Stomach smooth muscle (tissue), 2 donors: ENCODE measurements around the gene CHRNB4.
A peak's percentile ranks its signal among the peaks of the same experiment; 100 is the strongest.
"Not testable (repeated sequence)": the region's sequence is repeated elsewhere in the genome, so short reads cannot be mapped to it uniquely, and the experiment has no call there.

Experiments
- H3K27ac ChIP-seq: one replicate; pipeline ENCODE4 v1.7.0; 2013; ENCODE audit warnings: mild to moderate bottlenecking, low read length, inconsistent platforms
- H3K27me3 ChIP-seq, 2 donors: one replicate each; pipeline ENCODE4 v1.7.0; 2013; ENCODE audit warnings: low read length in 2 of 2; ENCODE audit not compliant: insufficient read depth in 2 of 2, control insufficient read depth in 1 of 2
- H3K36me3 ChIP-seq, 2 donors: one replicate each; pipeline ENCODE4 v1.7.0; 2013; ENCODE audit warnings: low read length in 2 of 2; ENCODE audit not compliant: control insufficient read depth in 2 of 2, insufficient read depth in 2 of 2
- H3K4me1 ChIP-seq: one replicate; pipeline ENCODE4 v1.7.0; 2013; ENCODE audit warnings: low read length; ENCODE audit not compliant: control insufficient read depth, insufficient read depth
- H3K4me3 ChIP-seq, 2 donors: one replicate each; pipeline ENCODE4 v1.7.0; 2013; ENCODE audit warnings: low read length in 2 of 2
- H3K9ac ChIP-seq, 2 donors: one replicate each; pipeline ENCODE4 v1.7.0; 2013; ENCODE audit warnings: low read length in 2 of 2, mild to moderate bottlenecking in 1 of 2
- H3K9me3 ChIP-seq, 2 donors: one replicate each; pipeline ENCODE4 v1.7.0; 2013; ENCODE audit warnings: low read length in 2 of 2; ENCODE audit not compliant: control insufficient read depth in 2 of 2
- donor health status: healthy.
- donor health status: Pancreatic carcinoma.

The CHRNB4 gene, protein sequence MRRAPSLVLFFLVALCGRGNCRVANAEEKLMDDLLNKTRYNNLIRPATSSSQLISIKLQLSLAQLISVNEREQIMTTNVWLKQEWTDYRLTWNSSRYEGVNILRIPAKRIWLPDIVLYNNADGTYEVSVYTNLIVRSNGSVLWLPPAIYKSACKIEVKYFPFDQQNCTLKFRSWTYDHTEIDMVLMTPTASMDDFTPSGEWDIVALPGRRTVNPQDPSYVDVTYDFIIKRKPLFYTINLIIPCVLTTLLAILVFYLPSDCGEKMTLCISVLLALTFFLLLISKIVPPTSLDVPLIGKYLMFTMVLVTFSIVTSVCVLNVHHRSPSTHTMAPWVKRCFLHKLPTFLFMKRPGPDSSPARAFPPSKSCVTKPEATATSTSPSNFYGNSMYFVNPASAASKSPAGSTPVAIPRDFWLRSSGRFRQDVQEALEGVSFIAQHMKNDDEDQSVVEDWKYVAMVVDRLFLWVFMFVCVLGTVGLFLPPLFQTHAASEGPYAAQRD

DNA sequence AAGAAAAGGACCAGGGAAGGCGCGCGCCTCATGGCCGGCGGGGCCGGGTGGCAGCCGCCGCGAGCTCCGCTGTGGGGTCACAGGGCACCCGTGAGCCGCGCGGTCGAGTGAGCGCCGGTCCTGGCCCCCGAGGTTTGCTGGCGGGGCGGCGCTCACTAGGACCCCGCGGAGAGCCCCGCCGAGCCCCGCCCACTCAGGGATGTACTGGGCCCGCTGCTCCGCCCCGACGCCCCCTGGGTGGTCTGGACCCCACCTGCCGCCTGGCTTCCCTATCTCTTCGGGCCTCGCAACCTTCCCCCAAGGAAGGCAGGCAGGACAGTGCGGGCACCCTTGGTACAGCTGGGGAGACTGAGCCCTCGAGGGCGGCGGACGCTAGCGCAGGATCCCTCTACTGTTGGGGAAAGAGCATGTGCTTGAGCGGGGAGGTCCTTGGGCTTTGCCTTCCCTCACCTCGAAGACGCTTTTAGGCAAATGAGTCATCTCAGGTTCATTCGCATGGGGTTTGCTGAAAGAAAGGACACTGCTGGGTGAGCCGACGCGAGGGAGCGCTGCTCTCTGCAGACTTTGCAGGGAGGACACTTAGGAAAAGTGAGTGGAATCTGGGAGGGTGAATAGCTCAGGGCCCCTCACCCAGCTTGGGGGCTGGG lies at the start of gene CHRNB4:
Gene CHRNB4 (minus strand): TSS at position 109 of the 647 bp plus-strand sequence. CDS start 77 bp downstream, at position 32.
- Histone ChIP-seq H3K9ac (peak within 1 kb of the TSS in 1 of 2 donors; percentile 22), H3K4me1 (peaks cover 17% of the 10 kb centered on the region), H3K27ac (no peak within 1 kb of the TSS), H3K4me3 (peak within 1 kb of the TSS; percentile 60 to 73), H3K9me3 (no peaks in the 10 kb centered on the region), H3K27me3 (peaks cover 0 to 4% of the 10 kb centered on the region in 2 donors), H3K36me3 (no peaks in the 10 kb centered on the region)

DNA sequence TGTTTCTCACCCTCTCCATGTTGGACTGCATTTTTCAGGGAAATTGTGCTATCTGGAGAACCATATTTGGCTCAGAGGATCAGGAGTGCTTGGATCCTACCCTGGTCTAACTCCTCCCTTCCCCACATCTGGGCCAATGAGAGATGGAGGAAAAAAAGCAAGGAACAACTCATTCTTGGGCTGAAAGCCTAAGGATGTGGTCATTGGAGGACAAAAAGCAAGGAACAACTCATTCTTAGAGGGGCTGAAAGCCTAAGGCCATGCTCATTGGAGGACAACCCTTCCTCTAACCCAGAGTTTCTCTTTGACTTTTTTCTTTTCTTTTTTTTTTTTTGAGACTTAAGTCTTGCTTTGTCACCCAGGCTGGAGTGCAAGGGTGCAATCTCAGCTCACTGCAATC lies 48.6 kb upstream of the CHRNB4 start:
- no peaks in the 10 kb centered on the region for H3K27me3 ChIP-seq
- no peak overlapping the region for H3K9ac ChIP-seq
- H3K36me3 ChIP-seq, result no peaks in the 10 kb centered on the region
- no peaks in the 10 kb centered on the region for H3K4me1 ChIP-seq
- H3K9me3 ChIP-seq, result no peaks in the 10 kb centered on the region
- H3K27ac ChIP-seq, result no peak overlapping the region
- no peak overlapping the region for H3K4me3 ChIP-seq

DNA sequence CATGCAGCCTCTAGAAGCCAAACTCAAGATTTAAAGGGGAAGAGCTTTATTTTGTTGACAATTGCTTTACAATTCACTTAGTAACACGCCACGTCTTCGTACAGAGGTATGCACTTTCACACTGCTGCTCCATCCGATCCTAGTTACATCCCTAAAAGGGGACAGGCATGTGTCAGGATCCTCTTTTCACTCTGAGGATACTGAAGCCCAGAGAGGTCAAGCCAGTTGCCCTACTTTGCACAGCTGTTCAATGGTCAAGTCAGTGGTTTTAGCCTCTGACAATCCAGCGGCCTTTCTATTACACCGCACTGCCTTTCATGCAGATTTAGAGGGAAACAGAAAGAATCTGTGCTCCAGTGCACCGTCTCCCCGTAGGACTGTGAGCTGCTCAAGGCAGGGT lies 44.9 kb upstream of the CHRNB4 start:
- no peaks in the 10 kb centered on the region for H3K9me3 ChIP-seq
- no peaks in the 10 kb centered on the region for H3K4me1 ChIP-seq
- no peak overlapping the region for H3K27ac ChIP-seq
- H3K27me3 ChIP-seq, result no peaks in the 10 kb centered on the region
- H3K4me3 ChIP-seq, result no peak overlapping the region
- no peak overlapping the region for H3K9ac ChIP-seq
- H3K36me3 ChIP-seq, result no peaks in the 10 kb centered on the region

DNA sequence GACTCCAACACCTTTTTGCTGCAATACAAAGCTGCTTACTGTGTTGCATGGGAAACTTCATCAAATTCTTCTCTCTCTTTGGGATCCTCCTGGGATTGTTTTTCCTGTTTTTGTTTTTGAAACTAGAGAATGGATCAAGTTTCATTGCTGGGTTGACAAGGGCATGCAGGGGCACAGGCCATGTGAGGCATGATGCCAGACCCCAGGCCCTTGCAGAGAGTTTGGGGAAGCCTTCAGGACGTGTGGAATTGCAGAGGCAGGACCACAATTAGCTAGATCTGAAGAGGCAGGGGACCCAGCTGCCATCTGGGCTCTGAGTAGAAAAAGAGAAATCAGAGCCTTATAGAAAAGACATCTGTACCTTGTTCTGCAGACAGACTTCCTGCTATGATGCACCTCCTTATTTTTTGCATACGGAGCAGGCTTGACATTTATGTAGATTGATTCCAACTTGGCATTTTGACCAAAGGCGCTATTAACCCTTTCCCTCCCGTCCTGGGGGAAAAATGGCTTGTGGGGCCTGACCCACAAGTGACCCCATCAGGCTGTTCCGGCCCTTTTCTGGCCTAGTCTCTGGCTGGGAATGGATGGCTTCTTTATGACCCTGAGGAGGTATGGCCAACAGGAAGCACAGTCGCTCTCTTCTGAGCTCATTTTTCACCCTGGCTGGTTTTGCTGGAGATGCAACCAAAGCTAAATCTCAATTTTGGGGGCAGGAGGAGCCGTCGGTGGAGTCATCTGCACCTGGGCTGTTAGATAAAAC lies 44.3 kb upstream of the CHRNB4 start:
- H3K36me3 ChIP-seq, result no peaks in the 10 kb centered on the region
- no peaks in the 10 kb centered on the region for H3K4me1 ChIP-seq
- no peak overlapping the region for H3K27ac ChIP-seq
- no peaks in the 10 kb centered on the region for H3K27me3 ChIP-seq
- H3K9ac ChIP-seq, result no peak overlapping the region
- H3K4me3 ChIP-seq, result no peak overlapping the region
- no peaks in the 10 kb centered on the region for H3K9me3 ChIP-seq

DNA sequence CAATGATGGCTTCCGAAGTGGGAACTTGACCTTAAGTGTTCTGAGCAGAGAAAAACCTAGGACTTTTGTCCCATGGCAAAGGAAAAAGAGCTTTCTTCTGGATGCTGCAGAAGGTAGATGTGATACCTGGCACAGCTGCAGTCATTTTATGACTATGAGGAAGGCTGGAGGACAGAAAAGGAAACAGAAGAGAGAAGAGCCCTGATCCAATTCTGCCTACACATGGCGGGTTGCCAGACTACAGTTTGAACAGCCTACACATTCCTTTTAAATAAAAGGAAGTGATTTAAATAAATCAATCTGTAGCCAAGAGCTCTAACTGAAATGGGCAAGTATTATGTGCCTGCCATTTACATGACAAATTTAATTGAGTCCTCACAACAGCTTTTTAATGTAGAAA lies 43.6 kb upstream of the CHRNB4 start:
- Histone ChIP-seq H3K4me1 (no peaks in the 10 kb centered on the region), H3K27me3 (no peaks in the 10 kb centered on the region), H3K27ac (no peak overlapping the region)

DNA sequence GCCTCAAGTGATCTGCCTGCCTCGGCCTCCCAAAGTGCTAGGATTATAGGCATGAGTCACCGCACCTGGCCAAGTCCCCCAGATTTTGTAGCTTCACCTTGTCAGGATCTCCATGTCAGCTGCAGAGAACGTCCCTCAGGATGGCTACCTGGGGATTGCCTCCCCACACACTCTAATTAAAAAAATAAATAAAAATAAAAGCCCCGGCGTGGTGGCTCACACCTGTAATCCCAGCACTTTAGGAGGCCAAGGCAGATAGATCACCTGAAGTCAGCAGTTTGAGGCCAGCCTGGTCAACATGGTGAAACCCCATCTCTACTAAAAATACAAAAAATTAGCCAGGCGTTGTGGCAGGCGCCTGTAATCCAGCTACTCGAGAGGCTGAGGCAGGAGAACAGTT lies 42.6 kb upstream of the CHRNB4 start:
- H3K27ac ChIP-seq, H3K9ac ChIP-seq, H3K4me1 ChIP-seq, H3K27me3 ChIP-seq, H3K9me3 ChIP-seq, H3K4me3 ChIP-seq, H3K36me3 ChIP-seq: not testable (repeated sequence)

More for the DNA sequence above, 43.6 kb upstream of the CHRNB4 start:
- Histone ChIP-seq H3K9me3 (no peaks in the 10 kb centered on the region), H3K9ac (no peak overlapping the region), H3K4me3 (no peak overlapping the region), H3K36me3 (no peaks in the 10 kb centered on the region)

DNA sequence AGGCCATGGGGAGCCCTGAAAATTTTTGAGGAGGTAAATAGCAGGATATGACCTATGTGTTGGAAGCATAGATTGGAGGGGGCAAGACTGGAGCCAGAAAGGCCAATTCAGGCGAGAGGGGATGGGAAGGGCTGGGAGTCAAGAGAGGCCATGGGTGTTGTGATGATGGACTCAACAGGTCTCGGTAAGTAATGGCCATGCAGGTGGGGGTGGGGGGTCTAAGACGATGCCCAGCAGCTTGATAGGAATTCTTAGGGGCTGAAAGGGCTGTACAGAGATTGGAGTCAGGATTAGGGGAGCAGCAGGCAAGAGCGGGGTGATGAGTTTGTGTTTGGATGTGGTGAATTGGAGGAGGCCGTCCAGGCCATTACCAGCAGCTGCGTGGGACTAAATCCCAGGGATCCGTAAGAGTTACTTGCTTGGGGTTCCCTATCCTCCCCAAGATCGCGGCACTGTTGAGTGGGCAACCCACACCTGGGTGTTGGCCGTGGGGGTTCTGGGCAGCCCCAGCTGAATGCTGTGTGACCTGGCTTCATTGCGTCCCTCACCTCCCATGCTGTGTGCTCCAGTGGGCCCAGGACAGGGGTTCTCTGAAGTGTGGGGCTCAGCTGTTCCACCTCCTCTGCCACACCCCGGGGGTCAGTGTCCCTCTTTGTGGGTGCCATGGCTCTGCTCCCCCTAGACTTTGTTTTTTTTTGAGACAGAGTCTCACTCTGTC lies 41.8 kb upstream of the CHRNB4 start:
- Histone ChIP-seq H3K36me3 (no peaks in the 10 kb centered on the region), H3K9me3 (no peaks in the 10 kb centered on the region), H3K9ac (no peak overlapping the region), H3K4me1 (no peaks in the 10 kb centered on the region), H3K4me3 (no peak overlapping the region), H3K27me3 (no peaks in the 10 kb centered on the region), H3K27ac (no peak overlapping the region)

DNA sequence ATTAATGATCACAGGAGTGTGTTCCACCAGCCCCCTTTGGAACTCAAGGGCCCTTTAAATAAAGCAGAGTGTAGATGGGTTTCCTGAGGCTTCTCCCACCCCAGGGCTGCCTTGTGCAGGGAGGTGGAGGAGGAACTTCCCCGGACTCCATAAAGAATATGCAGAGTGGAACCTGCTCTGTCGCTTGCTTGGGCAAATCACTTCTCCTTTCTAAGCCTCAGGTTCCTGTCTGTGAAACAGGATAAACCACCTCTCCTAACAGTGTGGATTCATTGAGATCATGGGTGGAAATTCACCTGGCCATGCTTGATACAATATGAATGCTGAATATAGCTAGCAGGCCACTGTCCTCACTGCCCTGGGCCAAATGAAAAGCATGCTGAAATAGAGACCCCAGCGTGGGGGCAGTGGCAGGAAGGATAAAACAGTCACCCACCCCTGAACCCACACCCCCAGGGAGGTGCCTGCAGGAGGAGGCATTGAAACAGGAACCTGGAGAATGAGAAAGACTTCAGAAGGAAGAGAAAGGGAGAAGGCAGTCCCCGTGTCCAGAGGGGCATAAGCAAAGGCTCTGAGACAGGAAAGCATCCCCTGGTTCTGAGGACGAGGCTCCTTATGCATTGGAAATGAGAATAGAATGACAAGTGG lies 41.1 kb upstream of the CHRNB4 start:
- Histone ChIP-seq H3K27ac (no peak overlapping the region), H3K36me3 (no peaks in the 10 kb centered on the region), H3K4me1 (no peaks in the 10 kb centered on the region), H3K4me3 (no peak overlapping the region), H3K9ac (no peak overlapping the region), H3K9me3 (no peaks in the 10 kb centered on the region), H3K27me3 (no peaks in the 10 kb centered on the region)

DNA sequence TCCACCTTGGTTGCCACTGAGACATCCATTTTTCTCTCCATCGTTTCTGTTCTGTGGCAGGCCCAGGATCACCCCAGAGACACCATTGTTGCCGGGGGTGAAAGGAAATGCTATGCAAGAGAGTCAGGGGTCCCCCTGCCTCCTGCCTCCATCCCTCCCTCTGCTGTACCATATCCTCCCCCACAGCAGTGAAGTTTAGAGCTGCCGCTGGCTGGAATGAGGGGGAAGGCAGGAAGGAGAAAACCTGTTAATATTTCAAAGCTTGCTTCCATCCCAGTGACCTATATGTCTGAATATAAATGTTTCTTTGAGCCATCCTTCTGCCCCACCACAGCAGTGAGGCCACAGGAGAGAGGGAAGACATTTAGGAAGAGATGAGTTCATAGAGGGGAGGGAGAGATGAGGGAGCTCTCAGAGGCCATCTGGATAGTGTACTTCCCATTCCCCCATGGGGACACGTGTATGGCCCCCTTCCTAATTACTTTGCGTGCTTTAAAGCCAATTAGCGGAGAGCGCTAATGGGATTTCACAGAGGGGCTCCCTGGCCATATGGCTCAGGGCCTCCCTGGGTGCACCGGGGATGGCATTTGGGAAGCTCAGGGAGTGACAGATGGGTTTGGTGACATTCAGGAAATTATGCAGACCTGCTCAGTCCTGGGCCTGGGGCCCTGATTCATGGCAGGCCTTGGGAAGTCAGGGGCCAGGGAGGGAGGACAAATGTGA lies 40.4 kb upstream of the CHRNB4 start:
- Histone ChIP-seq H3K4me3 (no peak overlapping the region), H3K9me3 (no peaks in the 10 kb centered on the region), H3K36me3 (no peaks in the 10 kb centered on the region), H3K27me3 (no peaks in the 10 kb centered on the region), H3K9ac (no peak overlapping the region), H3K4me1 (no peaks in the 10 kb centered on the region), H3K27ac (no peak overlapping the region)
